ENCODE measurements around the gene PKMYT1. TPM values are rescaled to one million over a fixed set of nuclear protein-coding genes. Genes with fewer than 3 reads are reported as not detected.

PKMYT1 gene
- total and polyA plus RNA-seq, 9 of the 15 experiments (the other 6 are each of a cell fraction or from before 2014, with no cell fraction given) = 8.7 to 201 (median 37.8) TPM

DNA sequence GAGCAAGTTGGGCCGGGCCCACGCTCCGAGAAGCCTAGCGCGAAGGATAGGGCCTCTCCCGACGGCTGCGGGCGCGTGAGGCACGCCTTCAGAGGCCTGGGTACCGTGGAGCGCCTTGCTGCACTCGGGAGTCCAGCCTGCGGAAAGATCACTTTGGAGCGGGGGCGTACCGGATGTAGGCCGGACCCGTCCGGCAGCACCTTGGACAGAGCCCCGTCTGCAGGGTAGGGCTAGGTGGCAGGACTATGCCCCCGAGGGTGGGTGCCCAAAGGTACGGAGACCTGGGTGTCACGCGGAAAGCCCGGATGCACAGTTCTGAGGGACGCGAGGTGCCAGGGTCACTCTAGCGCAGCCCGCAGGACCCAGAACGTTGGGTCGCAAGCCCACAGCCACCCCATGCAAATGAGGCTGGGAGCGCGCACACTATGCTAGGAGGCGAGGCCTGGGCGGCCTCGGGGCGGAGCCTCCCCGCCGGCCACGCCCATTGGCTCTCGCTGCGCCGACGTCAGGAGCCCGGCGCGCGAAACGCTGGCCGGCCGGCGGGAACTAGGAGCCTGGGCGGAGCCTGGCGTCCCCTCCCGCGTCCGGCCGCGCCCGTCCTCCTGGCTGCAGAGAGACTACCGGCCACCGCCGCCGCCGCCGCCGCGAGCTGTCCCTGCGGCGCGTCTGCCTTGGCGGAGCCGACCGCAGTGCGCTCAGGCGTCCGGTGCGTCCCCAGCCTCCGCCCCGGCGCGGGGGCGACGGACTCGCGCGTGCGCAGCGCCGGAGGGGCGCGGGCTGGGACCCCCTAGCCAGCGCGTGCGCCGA lies 11.3 kb downstream of the PKMYT1 start, which contains the start of gene PAQR4 (continued):
- TF ChIP-seq ZNF239 (CRISPR knock-in tag; IDR thresholded peaks at IDR 0.05) (no peak), DACH1 (IDR thresholded peaks at IDR 0.05; ENCODE audit: partially characterized antibody) (no peak), GTF2F1 (IDR thresholded peaks at IDR 0.05; ENCODE audit: low read depth, low read length) (0 out of 2 replicates have a peak, but pooled peaks have one; percentile 24), SRF (CRISPR knock-in tag; IDR thresholded peaks at IDR 0.05) (peak in 1 of 2 experiments; percentile 78; a peak in 2 of 4 replicates), NFIX (CRISPR knock-in tag; IDR thresholded peaks at IDR 0.05; ENCODE audit: low read depth) (no peak), POLR2B (IDR thresholded peaks at IDR 0.05; ENCODE audit: low read depth, partially characterized antibody) (no peak), MLX (CRISPR knock-in tag; conservative IDR thresholded peaks at IDR 0.05) (0 out of 4 replicates have a peak, but pooled peaks of 1 of the 2 experiments have one; percentile 81), YY1 (IDR thresholded peaks at IDR 0.05; ENCODE audit: borderline replicate concordance in 1 of 3, control insufficient read depth in 1 of 3, extremely low read depth in 1 of 3, insufficient read depth in 3 of 3, insufficient read length in 1 of 3, insufficient replicate concordance in 2 of 3, low read depth in 1 of 3, low read length in 2 of 3) (peak in 2 of 3 experiments; percentile 42 to 47), DNMT1 (IDR thresholded peaks at IDR 0.05) (no peak), NFIC (IDR thresholded peaks at IDR 0.05) (0 out of 2 replicates have a peak, but pooled peaks have one; percentile 3), ZNF75A (CRISPR knock-in tag; IDR thresholded peaks at IDR 0.05) (no peak), MTA2 (IDR thresholded peaks at IDR 0.05; ENCODE audit: low read depth) (no peak)
- TF ChIP-seq, protein P1, sequence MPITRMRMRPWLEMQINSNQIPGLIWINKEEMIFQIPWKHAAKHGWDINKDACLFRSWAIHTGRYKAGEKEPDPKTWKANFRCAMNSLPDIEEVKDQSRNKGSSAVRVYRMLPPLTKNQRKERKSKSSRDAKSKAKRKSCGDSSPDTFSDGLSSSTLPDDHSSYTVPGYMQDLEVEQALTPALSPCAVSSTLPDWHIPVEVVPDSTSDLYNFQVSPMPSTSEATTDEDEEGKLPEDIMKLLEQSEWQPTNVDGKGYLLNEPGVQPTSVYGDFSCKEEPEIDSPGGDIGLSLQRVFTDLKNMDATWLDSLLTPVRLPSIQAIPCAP (CRISPR knock-in tag; IDR thresholded peaks at IDR 0.05; ENCODE audit: borderline replicate concordance) = peak; percentile 78; the same call in 1 of the 2 replicates
- TF ChIP-seq, protein P2, sequence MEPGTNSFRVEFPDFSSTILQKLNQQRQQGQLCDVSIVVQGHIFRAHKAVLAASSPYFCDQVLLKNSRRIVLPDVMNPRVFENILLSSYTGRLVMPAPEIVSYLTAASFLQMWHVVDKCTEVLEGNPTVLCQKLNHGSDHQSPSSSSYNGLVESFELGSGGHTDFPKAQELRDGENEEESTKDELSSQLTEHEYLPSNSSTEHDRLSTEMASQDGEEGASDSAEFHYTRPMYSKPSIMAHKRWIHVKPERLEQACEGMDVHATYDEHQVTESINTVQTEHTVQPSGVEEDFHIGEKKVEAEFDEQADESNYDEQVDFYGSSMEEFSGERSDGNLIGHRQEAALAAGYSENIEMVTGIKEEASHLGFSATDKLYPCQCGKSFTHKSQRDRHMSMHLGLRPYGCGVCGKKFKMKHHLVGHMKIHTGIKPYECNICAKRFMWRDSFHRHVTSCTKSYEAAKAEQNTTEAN (CRISPR knock-in tag; IDR thresholded peaks at IDR 0.05) = peak; percentile 16; the same call in 1 of the 2 replicates
- TF ChIP-seq, protein P3, sequence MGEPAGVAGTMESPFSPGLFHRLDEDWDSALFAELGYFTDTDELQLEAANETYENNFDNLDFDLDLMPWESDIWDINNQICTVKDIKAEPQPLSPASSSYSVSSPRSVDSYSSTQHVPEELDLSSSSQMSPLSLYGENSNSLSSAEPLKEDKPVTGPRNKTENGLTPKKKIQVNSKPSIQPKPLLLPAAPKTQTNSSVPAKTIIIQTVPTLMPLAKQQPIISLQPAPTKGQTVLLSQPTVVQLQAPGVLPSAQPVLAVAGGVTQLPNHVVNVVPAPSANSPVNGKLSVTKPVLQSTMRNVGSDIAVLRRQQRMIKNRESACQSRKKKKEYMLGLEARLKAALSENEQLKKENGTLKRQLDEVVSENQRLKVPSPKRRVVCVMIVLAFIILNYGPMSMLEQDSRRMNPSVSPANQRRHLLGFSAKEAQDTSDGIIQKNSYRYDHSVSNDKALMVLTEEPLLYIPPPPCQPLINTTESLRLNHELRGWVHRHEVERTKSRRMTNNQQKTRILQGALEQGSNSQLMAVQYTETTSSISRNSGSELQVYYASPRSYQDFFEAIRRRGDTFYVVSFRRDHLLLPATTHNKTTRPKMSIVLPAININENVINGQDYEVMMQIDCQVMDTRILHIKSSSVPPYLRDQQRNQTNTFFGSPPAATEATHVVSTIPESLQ (CRISPR knock-in tag; IDR thresholded peaks at IDR 0.05) = peak; percentile 74; the same call in 1 of the 2 replicates
- TF ChIP-seq, protein P4, sequence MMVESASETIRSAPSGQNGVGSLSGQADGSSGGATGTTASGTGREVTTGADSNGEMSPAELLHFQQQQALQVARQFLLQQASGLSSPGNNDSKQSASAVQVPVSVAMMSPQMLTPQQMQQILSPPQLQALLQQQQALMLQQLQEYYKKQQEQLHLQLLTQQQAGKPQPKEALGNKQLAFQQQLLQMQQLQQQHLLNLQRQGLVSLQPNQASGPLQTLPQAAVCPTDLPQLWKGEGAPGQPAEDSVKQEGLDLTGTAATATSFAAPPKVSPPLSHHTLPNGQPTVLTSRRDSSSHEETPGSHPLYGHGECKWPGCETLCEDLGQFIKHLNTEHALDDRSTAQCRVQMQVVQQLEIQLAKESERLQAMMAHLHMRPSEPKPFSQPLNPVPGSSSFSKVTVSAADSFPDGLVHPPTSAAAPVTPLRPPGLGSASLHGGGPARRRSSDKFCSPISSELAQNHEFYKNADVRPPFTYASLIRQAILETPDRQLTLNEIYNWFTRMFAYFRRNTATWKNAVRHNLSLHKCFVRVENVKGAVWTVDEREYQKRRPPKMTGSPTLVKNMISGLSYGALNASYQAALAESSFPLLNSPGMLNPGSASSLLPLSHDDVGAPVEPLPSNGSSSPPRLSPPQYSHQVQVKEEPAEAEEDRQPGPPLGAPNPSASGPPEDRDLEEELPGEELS (CRISPR knock-in tag; IDR thresholded peaks at IDR 0.05; ENCODE audit: borderline replicate concordance) = peak; percentile 56; the same call in 1 of the 2 replicates
